ENCODE data around the gene CACHD1.

DNA sequence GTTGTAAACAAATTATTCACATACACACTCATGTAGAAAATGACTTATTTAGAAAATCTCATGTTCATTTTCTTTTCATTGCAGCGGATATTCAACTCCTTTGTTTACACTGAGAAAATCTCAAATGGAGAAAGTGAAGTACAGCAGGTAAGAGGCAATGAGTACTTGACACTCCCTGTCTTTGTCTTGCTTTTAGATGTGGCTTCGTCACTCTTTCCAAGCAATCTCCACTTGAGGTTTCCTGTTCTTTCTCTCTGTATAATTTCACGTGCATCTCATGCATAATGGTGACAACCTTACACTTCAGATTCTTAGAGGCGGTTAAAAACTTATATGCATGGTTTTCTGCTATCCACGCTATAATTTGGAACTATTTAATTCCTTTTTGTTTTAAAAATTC lies 80.6 kb downstream of the CACHD1 start:
- TF ChIP-seq EZH2 (IDR thresholded peaks at IDR 0.05; ENCODE audit: low read depth, low read length, severe bottlenecking), result no peak
- no peak for TF ChIP-seq POLR2AphosphoS5 (IDR thresholded peaks at IDR 0.05; ENCODE audit: low read depth, low read length)
- TF ChIP-seq POLR2A (IDR thresholded peaks at IDR 0.05; ENCODE audit: control extremely low read depth in 1 of 2, low read depth in 2 of 2, low read length in 2 of 2), result no peak
- TF ChIP-seq, protein P1, sequence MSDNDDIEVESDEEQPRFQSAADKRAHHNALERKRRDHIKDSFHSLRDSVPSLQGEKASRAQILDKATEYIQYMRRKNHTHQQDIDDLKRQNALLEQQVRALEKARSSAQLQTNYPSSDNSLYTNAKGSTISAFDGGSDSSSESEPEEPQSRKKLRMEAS (IDR thresholded peaks at IDR 0.05), result no peak
- TF ChIP-seq, protein P2, sequence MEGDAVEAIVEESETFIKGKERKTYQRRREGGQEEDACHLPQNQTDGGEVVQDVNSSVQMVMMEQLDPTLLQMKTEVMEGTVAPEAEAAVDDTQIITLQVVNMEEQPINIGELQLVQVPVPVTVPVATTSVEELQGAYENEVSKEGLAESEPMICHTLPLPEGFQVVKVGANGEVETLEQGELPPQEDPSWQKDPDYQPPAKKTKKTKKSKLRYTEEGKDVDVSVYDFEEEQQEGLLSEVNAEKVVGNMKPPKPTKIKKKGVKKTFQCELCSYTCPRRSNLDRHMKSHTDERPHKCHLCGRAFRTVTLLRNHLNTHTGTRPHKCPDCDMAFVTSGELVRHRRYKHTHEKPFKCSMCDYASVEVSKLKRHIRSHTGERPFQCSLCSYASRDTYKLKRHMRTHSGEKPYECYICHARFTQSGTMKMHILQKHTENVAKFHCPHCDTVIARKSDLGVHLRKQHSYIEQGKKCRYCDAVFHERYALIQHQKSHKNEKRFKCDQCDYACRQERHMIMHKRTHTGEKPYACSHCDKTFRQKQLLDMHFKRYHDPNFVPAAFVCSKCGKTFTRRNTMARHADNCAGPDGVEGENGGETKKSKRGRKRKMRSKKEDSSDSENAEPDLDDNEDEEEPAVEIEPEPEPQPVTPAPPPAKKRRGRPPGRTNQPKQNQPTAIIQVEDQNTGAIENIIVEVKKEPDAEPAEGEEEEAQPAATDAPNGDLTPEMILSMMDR (IDR thresholded peaks at IDR 0.05; ENCODE audit: control extremely low read depth in 1 of 3, insufficient read depth in 1 of 3, low read depth in 1 of 3, low read length in 3 of 3), result no peak
- no peak for TF ChIP-seq TCF12 (IDR thresholded peaks at IDR 0.05; ENCODE audit: low read depth, low read length)
- no peak for TF ChIP-seq RBBP5 (IDR thresholded peaks at IDR 0.05; ENCODE audit: borderline replicate concordance, low read depth, low read length)
- no peak for TF ChIP-seq YY1 (IDR thresholded peaks at IDR 0.05; ENCODE audit: low read depth, low read length)

Data from H1 (cell line).